A673 (cell line): Measurements from ENCODE around the gene NOS1AP. TPM values are rescaled to one million over a fixed set of nuclear protein-coding genes. Genes with fewer than 3 reads are reported as not detected.

Experiments
- BruUV-seq: library from RNA; stranded (reverse); fragments of 400-500 nt; replicated peaks from 2 replicates; lab custom pipeline; 2021; lab: Mats Ljungman, UMichigan
- CTCF ChIA-PET: fragments of 300-600 bp; sonication (Branson Sonifier 250); formaldehyde crosslinking; loops from one replicate; lab custom pipeline; 2022; ENCODE audit warnings: antibody characterized with exemption; lab: Charles Lee
- POLR2A ChIA-PET: fragments of 300-600 bp; sonication (Branson Sonifier 250); formaldehyde crosslinking; loops from one replicate; lab custom pipeline; 2022; ENCODE audit warnings: antibody characterized with exemption; ENCODE audit not compliant: low non-redundant PET; lab: Charles Lee
- DNase-seq: peaks from one replicate; pipeline ENCODE4 v3.0.0-alpha.2; 2015; ENCODE audit warnings: low spot score
- H3K27ac ChIP-seq: fragments of 200-600 bp; sonication (generic); 2 replicates; pipeline ENCODE4 v1.5.1; 2016; ENCODE audit warnings: mixed run types, low read depth, mild to moderate bottlenecking, mixed read lengths, antibody characterized with exemption, low read length; ENCODE audit not compliant: poor library complexity, severe bottlenecking
- H3K27me3 ChIP-seq: fragments of 200-600 bp; sonication (generic); replicated peaks from 2 replicates; pipeline ENCODE4 v1.6.1; 2017; ENCODE audit warnings: mixed run types, low read depth, mild to moderate bottlenecking, mixed read lengths, antibody characterized with exemption, low read length; ENCODE audit not compliant: insufficient read depth, poor library complexity
- H3K36me3 ChIP-seq: fragments of 200-600 bp; sonication (generic); 2 replicates; pipeline ENCODE4 v1.6.1; 2016; ENCODE audit warnings: mixed run types, mild to moderate bottlenecking, mixed read lengths, antibody characterized with exemption, low read length; ENCODE audit not compliant: insufficient read depth, poor library complexity, severe bottlenecking
- H3K4me1 ChIP-seq: fragments of 200-600 bp; sonication (generic); 2 replicates; pipeline ENCODE4 v1.6.1; 2017; ENCODE audit warnings: mixed run types, mild to moderate bottlenecking, mixed read lengths, antibody characterized with exemption, low read length; ENCODE audit not compliant: insufficient read depth, poor library complexity, severe bottlenecking
- H3K4me3 ChIP-seq: fragments of 200-600 bp; sonication (generic); 2 replicates; pipeline ENCODE4 v1.5.1; 2016; ENCODE audit warnings: low read depth, mixed run types, mild to moderate bottlenecking, mixed read lengths, low read length; ENCODE audit not compliant: poor library complexity, severe bottlenecking
- H3K9me3 ChIP-seq: fragments of 200-600 bp; sonication (generic); 2 replicates; pipeline ENCODE4 v1.6.1; 2016; ENCODE audit warnings: mixed run types, low read depth, mild to moderate bottlenecking, mixed read lengths, antibody characterized with exemption, low read length; ENCODE audit not compliant: poor library complexity, severe bottlenecking
- CTCF ChIP-seq: fragments of 300-800, 200-600 bp; sonication (generic); conservative IDR thresholded peaks from 2 replicates; pipeline ENCODE4 v1.5.1; 2017; ENCODE audit warnings: low read depth, mild to moderate bottlenecking, antibody characterized with exemption, low read length, moderate library complexity, mixed read lengths
- EZH2 ChIP-seq: fragments of 200-600 bp; sonication (generic); IDR thresholded peaks from 2 replicates; pipeline ENCODE4 v1.6.1; 2017; ENCODE audit warnings: borderline replicate concordance, low read depth, mild to moderate bottlenecking, mixed read lengths, antibody characterized with exemption, low read length; ENCODE audit not compliant: poor library complexity, severe bottlenecking
- intact Hi-C: fragments of 100-400 bp; cut with micrococcal nuclease; formaldehyde crosslinking; loops from one replicate; pipeline ENCODE4 v1.10.0; 2022; ENCODE audit not compliant: unreplicated experiment
- total RNA-seq: library from RNA; stranded (reverse); gene quantifications from 2 replicates; pipeline ENCODE4 v1.2.3, GENCODE V29; 2021

NOS1AP gene
- total RNA-seq, 1 experiment from 2014 or later, result 28.0 TPM

DNA sequence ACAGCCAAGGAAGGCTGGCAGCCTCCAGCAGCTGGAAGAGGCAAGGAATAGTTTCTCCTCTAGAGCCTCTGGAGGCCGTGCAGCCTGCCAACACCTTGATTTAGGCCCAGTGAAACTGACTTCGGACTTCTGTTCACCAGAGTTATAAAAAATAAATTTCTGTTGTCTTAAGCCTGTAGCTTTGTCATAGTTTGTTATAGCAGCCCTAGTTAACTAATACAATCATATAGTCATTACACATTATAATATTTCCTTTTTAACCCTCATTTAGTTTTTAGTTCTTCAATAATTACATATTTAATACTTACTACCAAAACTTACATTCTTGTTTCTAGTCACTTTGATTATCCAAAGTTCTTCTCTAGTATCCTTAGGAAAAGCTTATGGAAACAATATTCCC, 20.3 kb downstream of the NOS1AP start:
- no peak for DNase-seq
- no TSS peak for BruUV-seq
- Histone ChIP-seq H3K27me3 (no peaks in the 10 kb centered on the region), H3K9me3 (no peaks in the 10 kb centered on the region), H3K36me3 (no peaks in the 10 kb centered on the region), H3K27ac (no peak overlapping the region), H3K4me3 (no peak overlapping the region), H3K4me1 (peaks cover 32% of the 10 kb centered on the region)
- TF ChIP-seq EZH2 (no peak), CTCF (no peak)
- POLR2A ChIA-PET, result no interaction called here
- intact Hi-C loops, result no loop called here
- CTCF ChIA-PET, result no interaction called here

DNA sequence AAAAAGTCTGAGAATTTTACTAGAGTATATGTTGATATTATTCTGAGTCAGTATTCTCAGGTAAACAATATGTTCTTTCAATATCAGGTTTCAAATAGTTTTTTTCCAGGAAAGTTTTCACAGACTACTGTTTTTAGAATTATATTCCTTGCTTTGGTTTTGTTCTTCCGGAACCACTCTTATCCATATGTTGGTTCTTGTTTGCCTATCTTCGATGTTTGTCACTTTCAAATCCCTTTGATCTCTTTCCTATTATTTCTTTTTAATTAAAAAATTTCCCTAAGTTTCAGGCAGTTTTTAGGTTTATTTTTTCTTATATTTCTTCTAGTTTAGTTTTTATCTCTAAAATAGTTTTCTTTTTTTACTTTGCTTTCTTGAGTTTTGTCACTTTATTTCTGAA, 20.9 kb downstream of the NOS1AP start:
- Histone ChIP-seq H3K27ac (no peak overlapping the region), H3K4me3 (no peak overlapping the region), H3K36me3 (no peaks in the 10 kb centered on the region), H3K27me3 (no peaks in the 10 kb centered on the region), H3K9me3 (no peaks in the 10 kb centered on the region), H3K4me1 (peaks cover 32% of the 10 kb centered on the region)
- intact Hi-C loops, result no loop called here
- TF ChIP-seq EZH2 (no peak), CTCF (no peak)
- ChIA-PET CTCF (no interaction called here), POLR2A (no interaction called here)
- no peak for DNase-seq
- BruUV-seq, result no TSS peak

DNA sequence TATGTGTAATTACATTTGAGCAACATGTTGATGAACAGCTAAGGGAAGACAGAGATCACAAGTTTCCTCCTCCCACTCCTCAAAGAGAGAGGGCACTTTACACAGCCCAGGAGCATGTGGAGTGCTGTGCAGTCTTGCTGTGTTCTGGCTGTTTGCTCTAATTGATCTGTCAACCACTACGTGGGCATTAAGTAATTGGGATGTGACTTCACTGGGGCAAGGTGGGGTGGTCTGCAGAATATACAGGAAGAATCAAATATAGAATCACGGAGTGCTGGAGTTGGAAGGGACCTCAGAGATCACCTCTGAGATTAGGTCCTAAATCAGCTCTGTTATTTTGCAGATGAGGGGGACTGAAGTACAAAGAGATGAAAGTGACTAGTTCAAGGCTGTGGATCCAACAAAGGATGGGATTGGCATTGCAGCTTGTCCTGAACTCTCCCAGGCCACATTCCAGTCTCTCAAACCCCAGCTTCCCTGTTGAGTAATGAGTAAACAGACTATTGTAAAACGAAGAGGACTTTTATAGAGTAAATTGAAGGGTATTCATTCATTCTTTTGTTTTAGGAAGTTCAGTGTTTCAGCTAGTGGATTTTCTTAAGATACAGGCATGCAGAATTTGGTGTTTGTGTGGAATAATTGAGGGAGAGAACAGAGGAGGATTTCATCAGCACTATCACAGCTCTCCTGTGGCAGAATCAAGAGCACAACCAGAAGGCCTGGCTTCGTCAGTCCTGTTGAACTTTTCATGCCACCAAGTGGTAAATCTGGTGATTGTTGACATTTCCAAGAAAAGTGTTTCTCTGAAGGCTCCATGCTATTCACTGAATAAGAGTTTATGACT, 22.4 kb downstream of the NOS1AP start:
- ChIA-PET POLR2A (no interaction called here), CTCF (no interaction called here)
- Histone ChIP-seq H3K4me1 (peaks cover 32% of the 10 kb centered on the region), H3K36me3 (no peaks in the 10 kb centered on the region), H3K27me3 (no peaks in the 10 kb centered on the region), H3K9me3 (no peaks in the 10 kb centered on the region), H3K27ac (peak overlapping the region; percentile 40), H3K4me3 (no peak overlapping the region)
- peak; percentile 34 for DNase-seq
- no TSS peak for BruUV-seq
- intact Hi-C loops, result no loop called here
- no peak for TF ChIP-seq EZH2

- DNase-seq, result no peak
Measured at GRCh38 chr1:162093095-162093494, 23.6 kb downstream of the NOS1AP start.

More at GRCh38 chr1:162093095-162093494, 23.6 kb downstream of the NOS1AP start:
- intact Hi-C loops, result no loop called here
- TF ChIP-seq EZH2, result no peak
- no peak for TF ChIP-seq CTCF
- Histone ChIP-seq H3K9me3 (no peaks in the 10 kb centered on the region), H3K27ac (no peak overlapping the region), H3K4me1 (peaks cover 32% of the 10 kb centered on the region), H3K27me3 (no peaks in the 10 kb centered on the region), H3K36me3 (no peaks in the 10 kb centered on the region), H3K4me3 (no peak overlapping the region)
- ChIA-PET POLR2A (no interaction called here), CTCF (no interaction called here)
- no TSS peak for BruUV-seq
